Cardiac muscle cell (in vitro differentiated cells and primary cell): ENCODE results near the gene PAK2. TPM values are rescaled to one million over a fixed set of nuclear protein-coding genes. Genes with fewer than 3 reads are reported as not detected.

ENCODE experiments used
- DNase-seq, 2 donors: peaks; one replicate each; pipeline versions ENCODE4 v3.0.0 to v3.0.0-alpha.2; 2010 to 2017; ENCODE audit warnings: low read depth in 1 of 2, low spot score in 1 of 2
- H3K27ac ChIP-seq: fragments of 200-600 bp; sonication (generic); 2 replicates; pipeline ENCODE4 v1.5.1; 2016
- H3K27me3 ChIP-seq: fragments of 200-600 bp; sonication (generic); 2 replicates; pipeline ENCODE4 v1.6.0; 2016; ENCODE audit warnings: control low read depth
- H3K36me3 ChIP-seq: fragments of 200-600 bp; sonication (generic); 2 replicates; pipeline ENCODE4 v1.5.1; 2016; ENCODE audit warnings: control low read depth
- H3K4me1 ChIP-seq: fragments of 200-600 bp; sonication (generic); 2 replicates; pipeline ENCODE4 v1.8.1; 2017; ENCODE audit warnings: low read depth, mild to moderate bottlenecking, mixed run types
- H3K4me3 ChIP-seq: fragments of 200-600 bp; sonication (generic); 2 replicates; pipeline ENCODE4 v1.5.1; 2016; ENCODE audit warnings: mild to moderate bottlenecking
- H3K9me3 ChIP-seq: fragments of 200-600 bp; sonication (generic); 2 replicates; pipeline ENCODE4 v1.5.1; 2017; ENCODE audit warnings: low read depth, mild to moderate bottlenecking, control low read depth
- CTCF ChIP-seq: IDR thresholded peaks from 2 replicates; pipeline ENCODE4 v1.5.1; 2012; ENCODE audit warnings: low read depth, mild to moderate bottlenecking, low read length
- polyA plus RNA-seq: library from polyadenylated mRNA; unstranded; fragments of >200 nt; fragmentation: Nextera tagmentation; extraction: Ambion mirVana; gene quantifications from 2 replicates; pipeline ENCODE4 v1.2.1, GENCODE V29; 2016
- total RNA-seq: library from RNA; depleted of rRNA; stranded (reverse); fragments of >200 nt; gene quantifications from 2 replicates; pipeline ENCODE4 v1.2.3, GENCODE V29; 2016

PAK2 gene
- total and polyA plus RNA-seq, 2 experiments from 2014 or later: 18.5 to 48.6 TPM

GRCh38 chr3:196778755-196779154, 39.1 kb downstream of the PAK2 start:
- Histone ChIP-seq H3K36me3 (peaks cover 7% of the 10 kb centered on the region), H3K27ac (no peak overlapping the region), H3K9me3 (no peaks in the 10 kb centered on the region), H3K4me1 (no peaks in the 10 kb centered on the region), H3K27me3 (no peaks in the 10 kb centered on the region), H3K4me3 (no peak overlapping the region)
- peak in 1 of 2 donors; percentile 70 for DNase-seq
- no peak for TF ChIP-seq CTCF

GRCh38 chr3:196782511-196782910, 42.9 kb downstream of the PAK2 start:
- H3K27me3 ChIP-seq: no peaks in the 10 kb centered on the region

GRCh38 chr3:196788528-196788927, 48.9 kb downstream of the PAK2 start:
- Histone ChIP-seq H3K27me3 (no peaks in the 10 kb centered on the region), H3K27ac (peak overlapping the region; percentile 5), H3K36me3 (peaks cover 3% of the 10 kb centered on the region), H3K4me1 (no peaks in the 10 kb centered on the region), H3K9me3 (no peaks in the 10 kb centered on the region), H3K4me3 (no peak overlapping the region)
- TF ChIP-seq CTCF: no peak
- peak in 1 of 2 donors; percentile 6 for DNase-seq

More at GRCh38 chr3:196782511-196782910, 42.9 kb downstream of the PAK2 start:
- Histone ChIP-seq H3K4me1 (no peaks in the 10 kb centered on the region), H3K36me3 (peaks cover 7% of the 10 kb centered on the region), H3K4me3 (no peak overlapping the region), H3K27ac (no peak overlapping the region), H3K9me3 (no peaks in the 10 kb centered on the region)
- peak in 1 of 2 donors; percentile 44 for DNase-seq
- no peak for TF ChIP-seq CTCF

GRCh38 chr3:196789885-196790359, 50.3 kb downstream of the PAK2 start:
- no peak for TF ChIP-seq CTCF
- no peak overlapping the region for H3K4me3 ChIP-seq
- H3K4me1 ChIP-seq: no peaks in the 10 kb centered on the region
- H3K36me3 ChIP-seq: no peaks in the 10 kb centered on the region
- no peaks in the 10 kb centered on the region for H3K27me3 ChIP-seq
- DNase-seq: no peak
- no peak overlapping the region for H3K27ac ChIP-seq
- H3K9me3 ChIP-seq: no peaks in the 10 kb centered on the region

GRCh38 chr3:196790636-196791035, 51.0 kb downstream of the PAK2 start:
- TF ChIP-seq CTCF: no peak
- Histone ChIP-seq H3K27me3 (no peaks in the 10 kb centered on the region), H3K9me3 (no peaks in the 10 kb centered on the region), H3K4me1 (no peaks in the 10 kb centered on the region), H3K36me3 (no peaks in the 10 kb centered on the region), H3K4me3 (no peak overlapping the region), H3K27ac (no peak overlapping the region)
- no peak for DNase-seq
